Keratinocyte (primary cell): ENCODE data around the gene KANK2. TPM values are rescaled to one million over a fixed set of nuclear protein-coding genes. Genes with fewer than 3 reads are reported as not detected.

Source experiments
- DNase-seq: peaks from one replicate; pipeline ENCODE4 v3.0.0-alpha.2; 2011; ENCODE audit warnings: low read depth, missing footprints, low spot score
- FAIRE-seq: peaks from 2 replicates; lab custom pipeline; 2011; peaks lifted over from hg19 to GRCh38; lab: Jason Lieb, UNC
- H2AFZ ChIP-seq: 2 replicates; pipeline ENCODE4 v1.6.0; 2012; ENCODE audit warnings: low read length, control low read depth, inconsistent platforms; ENCODE audit not compliant: control insufficient read depth
- H3K27ac ChIP-seq: 2 replicates; pipeline ENCODE4 v1.5.1; 2011; ENCODE audit warnings: low read length; ENCODE audit not compliant: control insufficient read depth, insufficient read depth
- H3K27me3 ChIP-seq: 3 replicates; pipeline ENCODE4 v1.6.0; 2011; ENCODE audit warnings: low read length; ENCODE audit not compliant: control insufficient read depth, insufficient read depth; ENCODE audit errors: extremely low read depth
- H3K36me3 ChIP-seq, 2 experiments: 2 replicates in 1 of 2; 3 replicates in 1 of 2; pipeline ENCODE4 v1.5.1; 2011; ENCODE audit warnings: low read length in 2 of 2, mild to moderate bottlenecking in 1 of 2; ENCODE audit not compliant: control insufficient read depth in 2 of 2, insufficient read depth in 2 of 2; ENCODE audit errors: extremely low read depth in 1 of 2
- H3K4me1 ChIP-seq: 3 replicates; pipeline ENCODE4 v1.5.1; 2011; ENCODE audit warnings: low read length; ENCODE audit not compliant: control insufficient read depth, insufficient read depth; ENCODE audit errors: extremely low read depth
- H3K4me2 ChIP-seq: 3 replicates; pipeline ENCODE4 v1.6.0; 2011; ENCODE audit warnings: low read depth, low read length; ENCODE audit not compliant: control insufficient read depth, insufficient read depth; ENCODE audit errors: extremely low read depth
- H3K4me3 ChIP-seq, 3 experiments: fragments of 200-600 bp in 1 of 3; sonication (generic) in 1 of 3; 2 replicates in 2 of 3; 3 replicates in 1 of 3; pipeline ENCODE4 v1.5.1; 2011 to 2016; ENCODE audit warnings: low read length in 3 of 3, mild to moderate bottlenecking in 3 of 3, control low read depth in 2 of 3, inconsistent platforms in 1 of 3, low read depth in 1 of 3, mixed read lengths in 1 of 3, mixed run types in 1 of 3, moderate library complexity in 1 of 3; ENCODE audit not compliant: control insufficient read depth in 2 of 3, insufficient read depth in 2 of 3; ENCODE audit errors: extremely low read depth in 1 of 3
- H3K79me2 ChIP-seq: 2 replicates; pipeline ENCODE4 v1.6.0; 2012; ENCODE audit warnings: low read length; ENCODE audit not compliant: control insufficient read depth, insufficient read depth
- H3K9ac ChIP-seq: 3 replicates; pipeline ENCODE4 v1.6.0; 2011; ENCODE audit warnings: low read length; ENCODE audit not compliant: control insufficient read depth, insufficient read depth; ENCODE audit errors: extremely low read depth
- H3K9me1 ChIP-seq: 3 replicates; pipeline ENCODE4 v1.6.0; 2011; ENCODE audit warnings: low read length; ENCODE audit not compliant: control insufficient read depth, insufficient read depth; ENCODE audit errors: extremely low read depth
- H3K9me3 ChIP-seq: 2 replicates; pipeline ENCODE4 v1.5.1; 2012; ENCODE audit warnings: low read depth, low read length; ENCODE audit not compliant: control insufficient read depth
- H4K20me1 ChIP-seq: 3 replicates; pipeline ENCODE4 v1.6.0; 2011; ENCODE audit warnings: low read length; ENCODE audit not compliant: control insufficient read depth, insufficient read depth; ENCODE audit errors: extremely low read depth
- EZH2 ChIP-seq: IDR thresholded peaks from one replicate; pipeline ENCODE4 v1.6.1; 2012; ENCODE audit warnings: inconsistent platforms, mild to moderate bottlenecking, low read length, moderate library complexity
- dilution Hi-C: fragments of 300-500 bp; cut with MboI; formaldehyde crosslinking; loops from one replicate; pipeline ENCODE4 v1.7.0; 2020; ENCODE audit warnings: low sequenced_read_pairs; ENCODE audit not compliant: extremely low pct_ligation_motif_present
- polyA plus RNA-seq, 5 experiments: library from polyadenylated mRNA; depleted of rRNA in 3 of 5; stranded (reverse) in 3 of 5; stranded (forward) in 1 of 5; unstranded in 1 of 5; fragments of >200 nt; gene quantifications; 1 replicate in 1 of 5; 2 replicates in 3 of 5; 3 replicates in 1 of 5; pipeline versions ENCODE4 v1.2.1 to v1.2.3, GENCODE V29; 2011 to 2012; ENCODE audit warnings: missing spikeins in 2 of 5, low read depth in 1 of 5, low replicate concordance in 1 of 5
- TF ChIP-seq, protein P1 (sequence below), 3 experiments: IDR thresholded peaks in 1 of 3; conservative IDR thresholded peaks in 1 of 3; optimal IDR thresholded peaks in 1 of 3; 2 replicates in 2 of 3; 3 replicates in 1 of 3; pipeline versions ENCODE3 to v1.5.1; 2011; ENCODE audit warnings: low read length in 3 of 3, mild to moderate bottlenecking in 3 of 3, moderate library complexity in 2 of 3, control low read depth in 1 of 3, inconsistent platforms in 1 of 3; ENCODE audit not compliant: insufficient read depth in 2 of 3; ENCODE audit errors: extremely low read depth in 1 of 3

The KANK2 gene
- polyA plus RNA-seq, 1 donor (not counting 4 experiments of a cell fraction or from before 2014, with no cell fraction given): 2.8 TPM

- H4K20me1 ChIP-seq: no peaks in the 10 kb centered on the region
- no peak for DNase-seq
- H3K27me3 ChIP-seq: no peaks in the 10 kb centered on the region
- no peak for FAIRE-seq
- no peak for TF ChIP-seq EZH2
- TF ChIP-seq, protein P1, sequence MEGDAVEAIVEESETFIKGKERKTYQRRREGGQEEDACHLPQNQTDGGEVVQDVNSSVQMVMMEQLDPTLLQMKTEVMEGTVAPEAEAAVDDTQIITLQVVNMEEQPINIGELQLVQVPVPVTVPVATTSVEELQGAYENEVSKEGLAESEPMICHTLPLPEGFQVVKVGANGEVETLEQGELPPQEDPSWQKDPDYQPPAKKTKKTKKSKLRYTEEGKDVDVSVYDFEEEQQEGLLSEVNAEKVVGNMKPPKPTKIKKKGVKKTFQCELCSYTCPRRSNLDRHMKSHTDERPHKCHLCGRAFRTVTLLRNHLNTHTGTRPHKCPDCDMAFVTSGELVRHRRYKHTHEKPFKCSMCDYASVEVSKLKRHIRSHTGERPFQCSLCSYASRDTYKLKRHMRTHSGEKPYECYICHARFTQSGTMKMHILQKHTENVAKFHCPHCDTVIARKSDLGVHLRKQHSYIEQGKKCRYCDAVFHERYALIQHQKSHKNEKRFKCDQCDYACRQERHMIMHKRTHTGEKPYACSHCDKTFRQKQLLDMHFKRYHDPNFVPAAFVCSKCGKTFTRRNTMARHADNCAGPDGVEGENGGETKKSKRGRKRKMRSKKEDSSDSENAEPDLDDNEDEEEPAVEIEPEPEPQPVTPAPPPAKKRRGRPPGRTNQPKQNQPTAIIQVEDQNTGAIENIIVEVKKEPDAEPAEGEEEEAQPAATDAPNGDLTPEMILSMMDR (optimal IDR thresholded peaks at IDR 0.05 in 1 of 3, IDR thresholded peaks at IDR 0.05 in 1 of 3, conservative IDR thresholded peaks at IDR 0.05 in 1 of 3; ENCODE audit: extremely low read depth in 1 of 3, insufficient read depth in 2 of 3, low read length in 3 of 3): no peak
- H3K4me1 ChIP-seq: no peaks in the 10 kb centered on the region
- H3K79me2 ChIP-seq: no peaks in the 10 kb centered on the region
- H2AFZ ChIP-seq: no peak overlapping the region
- dilution Hi-C loops: no loop called here
- H3K9me3 ChIP-seq: no peaks in the 10 kb centered on the region
- H3K9ac ChIP-seq: no peak overlapping the region
- H3K4me2 ChIP-seq: no peak overlapping the region
- H3K27ac ChIP-seq: no peak overlapping the region
- no peaks in the 10 kb centered on the region for H3K36me3 ChIP-seq
- H3K9me1 ChIP-seq: no peaks in the 10 kb centered on the region
- no peak overlapping the region for H3K4me3 ChIP-seq
Measured at GRCh38 chr19:11176466-11177193, 20.7 kb downstream of the KANK2 start.

GRCh38 chr19:11175920-11176319 is 21.4 kb downstream of the KANK2 start:
- FAIRE-seq (no peak), DNase-seq (no peak)
- no peak overlapping the region for H2AFZ ChIP-seq
- no peaks in the 10 kb centered on the region for H4K20me1 ChIP-seq
- H3K9me1 ChIP-seq: no peaks in the 10 kb centered on the region
- TF ChIP-seq, protein P1 (optimal IDR thresholded peaks at IDR 0.05 in 1 of 3, IDR thresholded peaks at IDR 0.05 in 1 of 3, conservative IDR thresholded peaks at IDR 0.05 in 1 of 3; ENCODE audit: extremely low read depth in 1 of 3, insufficient read depth in 2 of 3, low read length in 3 of 3): no peak
- TF ChIP-seq EZH2: no peak
- H3K4me1 ChIP-seq: no peaks in the 10 kb centered on the region
- dilution Hi-C loops: no loop called here
- H3K4me2 ChIP-seq: no peak overlapping the region
- H3K79me2 ChIP-seq: no peaks in the 10 kb centered on the region
- H3K9ac ChIP-seq: no peak overlapping the region
- no peak overlapping the region for H3K27ac ChIP-seq
- no peaks in the 10 kb centered on the region for H3K9me3 ChIP-seq
- H3K4me3 ChIP-seq: no peak overlapping the region
- H3K36me3 ChIP-seq: no peaks in the 10 kb centered on the region
- H3K27me3 ChIP-seq: no peaks in the 10 kb centered on the region
